Testis (tissue), 3 donors: ENCODE data around the gene ESR2. TPM values are rescaled to one million over a fixed set of nuclear protein-coding genes. Genes with fewer than 3 reads are reported as not detected.

Experiments
- DNase-seq: peaks from one replicate; pipeline ENCODE4 v3.0.0-alpha.2; 2019
- H3K27ac ChIP-seq, 2 donors: fragments of 200-600 bp; sonication (generic); one replicate each; pipeline ENCODE4 v1.5.1; 2019
- H3K27me3 ChIP-seq: fragments of 200-600 bp; sonication (generic); one replicate; pipeline ENCODE4 v1.5.1; 2019
- H3K36me3 ChIP-seq: fragments of 200-600 bp; sonication (generic); one replicate; pipeline ENCODE4 v1.5.1; 2017; ENCODE audit warnings: low read depth; ENCODE audit errors: missing control alignments
- H3K4me1 ChIP-seq: fragments of 200-600 bp; sonication (generic); one replicate; pipeline ENCODE4 v1.5.1; 2019
- H3K4me3 ChIP-seq, 2 donors: fragments of 200-600 bp; sonication (generic); one replicate each; pipeline ENCODE4 v1.5.1; 2017 to 2019
- H3K9me3 ChIP-seq: fragments of 200-600 bp; sonication (generic); one replicate; pipeline ENCODE4 v1.5.1; 2017
- POLR2A ChIP-seq: fragments of 450-650 bp; IDR thresholded peaks from one replicate; pipeline ENCODE4 v1.6.1; 2017; ENCODE audit warnings: antibody characterized with exemption, mild to moderate bottlenecking, moderate library complexity
- WGBS, 2 donors: methylation state at CpG; one replicate each; pipeline ENCODE4 v1.1.5; 2018; 5-methylcytosine and 5-hydroxymethylcytosine counted together
- intact Hi-C: fragments of 100-400 bp; cut with DNase I; formaldehyde crosslinking; loops from one replicate; pipeline ENCODE4 v1.15.1; 2023; ENCODE audit warnings: low total_unique reads
- polyA plus RNA-seq: library from polyadenylated mRNA; stranded (reverse); fragments of 350-450 nt; fragmentation: Illumina TruSeq; extraction: RNeasy Lipid Tissue Mini Kit (QIAGEN cat#74804); gene quantifications from one replicate; pipeline ENCODE4 v1.2.3, GENCODE V29; 2014; ENCODE audit warnings: low read depth, low replicate concordance; ENCODE audit not compliant: insufficient read depth
- total RNA-seq, 2 donors: library from RNA; depleted of rRNA; stranded (reverse); fragments of >200 nt; gene quantifications; one replicate each; pipeline ENCODE4 v1.2.3, GENCODE V29; 2016
- TF ChIP-seq, protein P1 (sequence below), 3 experiments: fragments of 450-650 bp in 2 of 3; fragments of 200-600 bp in 1 of 3; sonication (generic) in 1 of 3; IDR thresholded peaks; one replicate each; pipeline ENCODE4 v1.5.1; 2016 to 2019; ENCODE audit warnings: antibody characterized with exemption in 3 of 3, mild to moderate bottlenecking in 2 of 3, moderate library complexity in 1 of 3

ESR2 gene
- total and polyA plus RNA-seq, 3 donors from 2014 or later, result 17.2 to 33.3 (median 19.8) TPM

DNA sequence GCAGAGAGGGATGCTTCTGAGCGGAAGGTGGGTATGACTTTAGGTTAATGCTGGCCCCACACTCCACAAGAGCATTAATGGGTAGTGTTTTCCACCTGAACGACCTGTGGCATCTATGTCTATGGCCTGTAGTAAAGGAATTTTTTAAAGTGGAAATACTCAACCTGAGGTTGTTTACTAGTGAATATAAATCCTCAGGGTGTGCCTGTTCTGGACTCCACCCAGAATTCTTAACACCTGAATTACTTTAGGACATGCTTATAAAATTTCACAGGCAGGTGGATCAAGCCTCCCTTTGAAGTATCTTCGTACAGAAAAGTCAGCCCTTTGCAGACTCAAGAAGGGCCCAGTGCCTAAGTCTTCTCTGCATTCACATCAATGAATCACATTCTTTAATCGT, 196.1 kb downstream of the ESR2 start:
- Histone ChIP-seq H3K9me3 (no peaks in the 10 kb centered on the region), H3K4me3 (no peak overlapping the region), H3K4me1 (no peaks in the 10 kb centered on the region), H3K27ac (no peak overlapping the region), H3K36me3 (no peaks in the 10 kb centered on the region), H3K27me3 (no peaks in the 10 kb centered on the region)
- WGBS, 2 donors, result 92 to 98% methylated on average over 4 of the region's 4 CpGs
- DNase-seq, result no peak
- intact Hi-C loops, result no loop called here
- no peak for TF ChIP-seq POLR2A
- TF ChIP-seq, protein P1, sequence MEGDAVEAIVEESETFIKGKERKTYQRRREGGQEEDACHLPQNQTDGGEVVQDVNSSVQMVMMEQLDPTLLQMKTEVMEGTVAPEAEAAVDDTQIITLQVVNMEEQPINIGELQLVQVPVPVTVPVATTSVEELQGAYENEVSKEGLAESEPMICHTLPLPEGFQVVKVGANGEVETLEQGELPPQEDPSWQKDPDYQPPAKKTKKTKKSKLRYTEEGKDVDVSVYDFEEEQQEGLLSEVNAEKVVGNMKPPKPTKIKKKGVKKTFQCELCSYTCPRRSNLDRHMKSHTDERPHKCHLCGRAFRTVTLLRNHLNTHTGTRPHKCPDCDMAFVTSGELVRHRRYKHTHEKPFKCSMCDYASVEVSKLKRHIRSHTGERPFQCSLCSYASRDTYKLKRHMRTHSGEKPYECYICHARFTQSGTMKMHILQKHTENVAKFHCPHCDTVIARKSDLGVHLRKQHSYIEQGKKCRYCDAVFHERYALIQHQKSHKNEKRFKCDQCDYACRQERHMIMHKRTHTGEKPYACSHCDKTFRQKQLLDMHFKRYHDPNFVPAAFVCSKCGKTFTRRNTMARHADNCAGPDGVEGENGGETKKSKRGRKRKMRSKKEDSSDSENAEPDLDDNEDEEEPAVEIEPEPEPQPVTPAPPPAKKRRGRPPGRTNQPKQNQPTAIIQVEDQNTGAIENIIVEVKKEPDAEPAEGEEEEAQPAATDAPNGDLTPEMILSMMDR (IDR thresholded peaks at IDR 0.05), result no peak

DNA sequence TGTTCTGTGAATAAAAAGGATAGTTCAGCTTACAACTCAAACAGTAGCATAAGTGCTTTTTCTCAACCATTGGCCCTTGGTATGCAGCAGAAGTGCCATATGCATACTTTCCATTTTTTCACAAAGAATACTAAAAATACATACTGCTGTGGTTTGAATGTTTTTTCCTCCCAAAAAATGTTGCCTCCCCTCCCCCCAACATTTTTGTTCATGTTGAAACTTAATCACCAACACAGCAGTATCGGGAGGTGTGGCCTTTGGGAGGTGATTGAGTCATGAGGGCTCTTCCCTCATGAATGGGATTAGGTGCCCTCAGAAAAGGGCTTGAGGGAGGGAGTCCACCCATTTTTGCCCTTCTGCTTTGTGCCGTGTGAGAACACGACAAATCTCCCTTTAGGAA, 198.6 kb downstream of the ESR2 start:
- intact Hi-C loops, result no loop called here
- no peaks in the 10 kb centered on the region for H3K36me3 ChIP-seq
- peak overlapping the region in 1 of 2 donors; percentile 7 for H3K27ac ChIP-seq
- no peaks in the 10 kb centered on the region for H3K27me3 ChIP-seq
- no peak for DNase-seq
- 88 to 89% methylated on average over 3 of the region's 3 CpGs for WGBS, 2 donors
- TF ChIP-seq, protein P1 (IDR thresholded peaks at IDR 0.05), result no peak
- TF ChIP-seq POLR2A, result no peak
- no peaks in the 10 kb centered on the region for H3K4me1 ChIP-seq
- H3K9me3 ChIP-seq, result no peaks in the 10 kb centered on the region
- no peak overlapping the region for H3K4me3 ChIP-seq

DNA sequence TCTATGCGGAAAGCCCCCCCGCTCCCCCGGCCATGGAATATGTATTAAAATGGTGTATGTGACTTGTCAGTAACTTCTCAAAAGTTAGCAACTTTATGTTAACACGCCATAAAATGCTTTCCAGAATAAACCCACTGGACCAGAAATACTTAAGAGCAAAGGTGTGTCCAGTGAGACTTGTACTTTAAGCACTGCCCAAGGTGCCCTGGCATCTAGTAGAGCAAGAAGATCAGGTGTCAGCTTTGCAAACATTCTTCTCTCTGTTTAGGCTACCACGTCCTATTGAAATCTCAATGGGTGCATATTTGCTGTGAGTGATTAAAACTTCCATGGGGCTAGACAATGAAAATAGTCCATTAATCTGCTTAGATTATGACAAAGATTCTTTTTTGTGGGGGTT, 201.2 kb downstream of the ESR2 start:
- Histone ChIP-seq H3K4me3 (no peak overlapping the region), H3K27ac (no peak overlapping the region), H3K9me3 (no peaks in the 10 kb centered on the region), H3K27me3 (no peaks in the 10 kb centered on the region), H3K36me3 (no peaks in the 10 kb centered on the region), H3K4me1 (no peaks in the 10 kb centered on the region)
- intact Hi-C loops, result no loop called here
- DNase-seq, result no peak
- WGBS, 2 donors, result 90 to 94% methylated on average over 5 of the region's 5 CpGs
- TF ChIP-seq POLR2A, result no peak

DNA sequence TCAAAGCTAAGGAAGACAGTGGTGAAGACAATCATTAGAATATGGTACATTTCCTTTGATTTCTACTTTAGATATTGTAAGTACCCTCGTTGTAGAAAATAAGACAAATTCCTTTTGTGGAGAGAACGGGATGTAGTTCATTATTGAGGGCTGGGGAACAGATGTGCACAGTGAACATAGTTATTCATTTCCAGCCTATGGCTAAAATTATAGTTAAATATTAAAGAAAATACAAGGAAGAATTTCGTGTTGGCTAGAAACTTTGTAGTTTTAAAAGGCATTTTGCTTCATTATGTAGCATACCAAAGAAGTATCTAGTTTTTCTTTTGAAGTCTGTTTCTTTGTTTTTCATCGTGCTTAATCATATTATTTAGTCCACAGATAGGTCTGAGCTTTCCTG, 201.8 kb downstream of the ESR2 start:
- no peak for DNase-seq
- Histone ChIP-seq H3K9me3 (no peaks in the 10 kb centered on the region), H3K27ac (no peak overlapping the region), H3K27me3 (no peaks in the 10 kb centered on the region), H3K36me3 (no peaks in the 10 kb centered on the region), H3K4me1 (no peaks in the 10 kb centered on the region), H3K4me3 (no peak overlapping the region)
- 69 to 74% methylated on average over 4 of the region's 4 CpGs for WGBS, 2 donors
- intact Hi-C loops, result no loop called here
- no peak for TF ChIP-seq POLR2A
- TF ChIP-seq, protein P1 (IDR thresholded peaks at IDR 0.05), result no peak

DNA sequence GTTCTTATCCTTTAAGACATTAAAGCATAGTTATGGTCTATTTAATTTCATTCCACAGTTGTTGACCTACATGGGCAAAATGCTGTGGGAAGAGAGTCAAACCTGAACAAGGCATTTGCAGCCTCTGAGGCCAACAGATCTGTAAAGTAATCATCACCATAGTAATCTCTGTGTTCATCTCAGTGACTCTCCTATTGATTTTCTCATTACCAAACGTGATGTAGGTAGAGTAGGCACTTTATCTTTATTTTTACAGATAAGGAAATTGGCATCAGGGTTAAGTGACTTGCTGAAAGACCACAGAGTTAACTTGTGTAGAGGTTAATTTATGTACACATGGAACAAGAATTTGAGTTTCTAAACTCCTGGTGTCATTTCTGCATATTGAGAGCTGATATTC, 203.0 kb downstream of the ESR2 start:
- H3K27ac ChIP-seq, result no peak overlapping the region
- no peaks in the 10 kb centered on the region for H3K4me1 ChIP-seq
- no peaks in the 10 kb centered on the region for H3K36me3 ChIP-seq
- WGBS, 2 donors, result 57 to 80% methylated on average over 1 of the region's 1 CpG
- H3K9me3 ChIP-seq, result no peaks in the 10 kb centered on the region
- TF ChIP-seq, protein P1 (IDR thresholded peaks at IDR 0.05), result no peak
- TF ChIP-seq POLR2A, result no peak
- no peak overlapping the region for H3K4me3 ChIP-seq
- no peaks in the 10 kb centered on the region for H3K27me3 ChIP-seq
- no peak for DNase-seq
- intact Hi-C loops, result no loop called here
